DND-41 (cell line): Measurements from ENCODE around the gene ADAMTSL5.

Experiments used
- EZH2 ChIP-seq: IDR thresholded peaks from 3 replicates; pipeline ENCODE4 v1.6.1; 2012; ENCODE audit warnings: borderline replicate concordance, low read depth, mild to moderate bottlenecking, moderate library complexity, low read length, inconsistent platforms; ENCODE audit not compliant: severe bottlenecking
- TF ChIP-seq, protein P1 (sequence below): IDR thresholded peaks from 2 replicates; pipeline ENCODE4 v1.5.1; 2012; ENCODE audit warnings: borderline replicate concordance, low read length, moderate library complexity, mild to moderate bottlenecking; ENCODE audit not compliant: poor library complexity, severe bottlenecking; ENCODE audit errors: extremely low read depth

- TF ChIP-seq, protein P1, sequence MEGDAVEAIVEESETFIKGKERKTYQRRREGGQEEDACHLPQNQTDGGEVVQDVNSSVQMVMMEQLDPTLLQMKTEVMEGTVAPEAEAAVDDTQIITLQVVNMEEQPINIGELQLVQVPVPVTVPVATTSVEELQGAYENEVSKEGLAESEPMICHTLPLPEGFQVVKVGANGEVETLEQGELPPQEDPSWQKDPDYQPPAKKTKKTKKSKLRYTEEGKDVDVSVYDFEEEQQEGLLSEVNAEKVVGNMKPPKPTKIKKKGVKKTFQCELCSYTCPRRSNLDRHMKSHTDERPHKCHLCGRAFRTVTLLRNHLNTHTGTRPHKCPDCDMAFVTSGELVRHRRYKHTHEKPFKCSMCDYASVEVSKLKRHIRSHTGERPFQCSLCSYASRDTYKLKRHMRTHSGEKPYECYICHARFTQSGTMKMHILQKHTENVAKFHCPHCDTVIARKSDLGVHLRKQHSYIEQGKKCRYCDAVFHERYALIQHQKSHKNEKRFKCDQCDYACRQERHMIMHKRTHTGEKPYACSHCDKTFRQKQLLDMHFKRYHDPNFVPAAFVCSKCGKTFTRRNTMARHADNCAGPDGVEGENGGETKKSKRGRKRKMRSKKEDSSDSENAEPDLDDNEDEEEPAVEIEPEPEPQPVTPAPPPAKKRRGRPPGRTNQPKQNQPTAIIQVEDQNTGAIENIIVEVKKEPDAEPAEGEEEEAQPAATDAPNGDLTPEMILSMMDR, result no peak
- TF ChIP-seq EZH2, result no peak
These were observed 8.7 kb downstream of the ADAMTSL5 start for GRCh38 chr19:1503925-1504773.
